ENCODE measurements around the gene TARBP2. TPM values are rescaled to one million over a fixed set of nuclear protein-coding genes. Genes with fewer than 3 reads are reported as not detected.

TARBP2 gene
- total and polyA plus RNA-seq, 2 experiments from 2014 or later: 58.3 to 79.8 TPM

GRCh38 chr12:53500142-53500775, 824 bp upstream of the TARBP2 start:
- peak in 1 of 2 donors; percentile 95 for DNase-seq (ENCODE audit: low read depth in 1 of 2, low spot score in 1 of 2)
- TF ChIP-seq CTCF (IDR thresholded peaks at IDR 0.05; ENCODE audit: low read depth, low read length): no peak

GRCh38 chr12:53501615-53502181, 615 bp downstream of the TARBP2 start:
- no peaks in the 10 kb centered on the region for H3K27me3 ChIP-seq
- no peak for DNase-seq (ENCODE audit: low read depth in 1 of 2, low spot score in 1 of 2)
- H3K27ac ChIP-seq: peak overlapping the region; percentile 97
- no peak for TF ChIP-seq CTCF (IDR thresholded peaks at IDR 0.05; ENCODE audit: low read depth, low read length)
- H3K4me3 ChIP-seq: peak overlapping the region; percentile 48
- H3K9me3 ChIP-seq (ENCODE audit: low read depth): no peaks in the 10 kb centered on the region
- peaks cover 15% of the 10 kb centered on the region for H3K4me1 ChIP-seq (ENCODE audit: low read depth)
- H3K36me3 ChIP-seq: peaks cover 5% of the 10 kb centered on the region

More at GRCh38 chr12:53500142-53500775, 824 bp upstream of the TARBP2 start:
- Histone ChIP-seq H3K27me3 (no peaks in the 10 kb centered on the region), H3K4me3 (peak overlapping the region; percentile 26), H3K36me3 (no peaks in the 10 kb centered on the region), H3K9me3 (ENCODE audit: low read depth) (no peaks in the 10 kb centered on the region), H3K27ac (peak overlapping the region; percentile 97), H3K4me1 (ENCODE audit: low read depth) (peaks cover 27% of the 10 kb centered on the region)

- peak in 1 of 2 donors; percentile 90 for DNase-seq (ENCODE audit: low read depth in 1 of 2, low spot score in 1 of 2)
- H3K36me3 ChIP-seq: peaks cover 5% of the 10 kb centered on the region
- peak overlapping the region; percentile 97 for H3K27ac ChIP-seq
- no peak for TF ChIP-seq CTCF (IDR thresholded peaks at IDR 0.05; ENCODE audit: low read depth, low read length)
- no peaks in the 10 kb centered on the region for H3K27me3 ChIP-seq
- H3K4me1 ChIP-seq (ENCODE audit: low read depth): peaks cover 14% of the 10 kb centered on the region
- H3K4me3 ChIP-seq: no peak overlapping the region
- no peaks in the 10 kb centered on the region for H3K9me3 ChIP-seq (ENCODE audit: low read depth)
Measured at GRCh38 chr12:53502331-53502730, 1.2 kb downstream of the TARBP2 start.

GRCh38 chr12:53502983-53503728, 2.1 kb downstream of the TARBP2 start:
- no peak for TF ChIP-seq CTCF (IDR thresholded peaks at IDR 0.05; ENCODE audit: low read depth, low read length)
- peaks cover 5% of the 10 kb centered on the region for H3K36me3 ChIP-seq
- no peak overlapping the region for H3K4me3 ChIP-seq
- H3K27ac ChIP-seq: peak overlapping the region; percentile 97
- no peak for DNase-seq (ENCODE audit: low read depth in 1 of 2, low spot score in 1 of 2)
- no peaks in the 10 kb centered on the region for H3K27me3 ChIP-seq
- H3K4me1 ChIP-seq (ENCODE audit: low read depth): peaks cover 14% of the 10 kb centered on the region
- H3K9me3 ChIP-seq (ENCODE audit: low read depth): no peaks in the 10 kb centered on the region

- Histone ChIP-seq H3K36me3 (peaks cover 5% of the 10 kb centered on the region), H3K9me3 (ENCODE audit: low read depth) (no peaks in the 10 kb centered on the region), H3K27ac (no peak overlapping the region), H3K4me1 (ENCODE audit: low read depth) (peaks cover 14% of the 10 kb centered on the region), H3K4me3 (no peak overlapping the region), H3K27me3 (no peaks in the 10 kb centered on the region)
- TF ChIP-seq CTCF (IDR thresholded peaks at IDR 0.05; ENCODE audit: low read depth, low read length): peak; percentile 6
- peak in 1 of 2 donors; percentile 32 for DNase-seq (ENCODE audit: low read depth in 1 of 2, low spot score in 1 of 2)
Measured at GRCh38 chr12:53504004-53504920, 3.2 kb downstream of the TARBP2 start.
